GM19372 (cell line): Measurements from ENCODE around the gene PGPEP1.
"Not testable (repeated sequence)": the region's sequence is repeated elsewhere in the genome, so short reads cannot be mapped to it uniquely, and the experiment has no call there.

Source experiments
- ATAC-seq: cut with Tn5 transposase; IDR thresholded peaks from one replicate; pipeline ENCODE4 v1.9.1; 2021; ENCODE audit warnings: mild to moderate bottlenecking, low read depth, moderate library complexity; ENCODE audit not compliant: unreplicated experiment

The PGPEP1 gene

GRCh38 chr19:18328340-18329034 is 11.9 kb upstream of the PGPEP1 start:
- ATAC-seq, result peak; percentile 93

- no peak for ATAC-seq
These were observed 11.4 kb upstream of the PGPEP1 start for GRCh38 chr19:18329035-18329376.

- no peak for ATAC-seq
These were observed 9.5 kb upstream of the PGPEP1 start for GRCh38 chr19:18330868-18331267.

- no peak for ATAC-seq
These were observed 7.4 kb upstream of the PGPEP1 start for GRCh38 chr19:18332917-18333530.

- ATAC-seq, result no peak
These were observed 6.7 kb upstream of the PGPEP1 start for GRCh38 chr19:18333680-18334079.

- ATAC-seq, result no peak
These were observed 4.3 kb upstream of the PGPEP1 start for GRCh38 chr19:18336121-18336520.

GRCh38 chr19:18338541-18338940 is 1.9 kb upstream of the PGPEP1 start:
- no peak for ATAC-seq

- ATAC-seq, result no peak
These were observed 675 bp upstream of the PGPEP1 start for GRCh38 chr19:18339723-18340122.

GRCh38 chr19:18340990-18341868 is 831 bp downstream of the PGPEP1 start:
- ATAC-seq, result peak; percentile 40

- ATAC-seq, result no peak
These were observed 1.8 kb downstream of the PGPEP1 start for GRCh38 chr19:18342090-18342632.

GRCh38 chr19:18344582-18344950 is 4.2 kb downstream of the PGPEP1 start:
- ATAC-seq, result no peak

- ATAC-seq, result no peak
These were observed 4.9 kb downstream of the PGPEP1 start for GRCh38 chr19:18345296-18345695.

GRCh38 chr19:18346091-18346490 is 5.7 kb downstream of the PGPEP1 start:
- ATAC-seq, result no peak

- ATAC-seq, result no peak
These were observed 7.8 kb downstream of the PGPEP1 start for GRCh38 chr19:18348171-18348570.

GRCh38 chr19:18348818-18349339 is 8.5 kb downstream of the PGPEP1 start:
- not testable (repeated sequence) for ATAC-seq

GRCh38 chr19:18349524-18350128 is 9.2 kb downstream of the PGPEP1 start:
- no peak for ATAC-seq

GRCh38 chr19:18350490-18350889 is 10.1 kb downstream of the PGPEP1 start:
- ATAC-seq, result no peak

- ATAC-seq, result no peak
These were observed 11.1 kb downstream of the PGPEP1 start for GRCh38 chr19:18351544-18351943.

GRCh38 chr19:18353378-18354005 is 13.1 kb downstream of the PGPEP1 start:
- no peak for ATAC-seq

GRCh38 chr19:18354743-18355142 is 14.3 kb downstream of the PGPEP1 start:
- ATAC-seq, result not testable (repeated sequence)
